Measurements from ENCODE around the gene CCDC68.

DNA sequence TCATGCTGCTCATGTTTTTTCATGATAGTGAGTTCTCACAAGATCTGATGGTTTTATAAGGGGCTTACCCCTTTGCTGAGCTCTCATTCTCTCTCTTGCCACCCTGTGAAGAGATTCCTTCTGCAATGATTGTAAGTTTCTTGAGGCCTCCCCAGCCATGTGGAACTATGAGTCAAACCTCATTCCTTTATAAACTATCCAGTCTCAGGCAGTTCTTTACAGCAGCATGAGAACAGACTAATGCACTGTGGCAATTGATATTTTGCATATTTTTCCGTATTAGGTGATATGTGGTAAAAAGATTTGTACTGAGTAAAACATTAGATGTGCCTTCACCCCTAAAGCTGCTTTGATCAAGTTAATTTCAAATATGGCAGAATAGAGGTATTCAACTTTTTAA is 82.2 kb downstream of the CCDC68 start:
- TF ChIP-seq, protein P1, sequence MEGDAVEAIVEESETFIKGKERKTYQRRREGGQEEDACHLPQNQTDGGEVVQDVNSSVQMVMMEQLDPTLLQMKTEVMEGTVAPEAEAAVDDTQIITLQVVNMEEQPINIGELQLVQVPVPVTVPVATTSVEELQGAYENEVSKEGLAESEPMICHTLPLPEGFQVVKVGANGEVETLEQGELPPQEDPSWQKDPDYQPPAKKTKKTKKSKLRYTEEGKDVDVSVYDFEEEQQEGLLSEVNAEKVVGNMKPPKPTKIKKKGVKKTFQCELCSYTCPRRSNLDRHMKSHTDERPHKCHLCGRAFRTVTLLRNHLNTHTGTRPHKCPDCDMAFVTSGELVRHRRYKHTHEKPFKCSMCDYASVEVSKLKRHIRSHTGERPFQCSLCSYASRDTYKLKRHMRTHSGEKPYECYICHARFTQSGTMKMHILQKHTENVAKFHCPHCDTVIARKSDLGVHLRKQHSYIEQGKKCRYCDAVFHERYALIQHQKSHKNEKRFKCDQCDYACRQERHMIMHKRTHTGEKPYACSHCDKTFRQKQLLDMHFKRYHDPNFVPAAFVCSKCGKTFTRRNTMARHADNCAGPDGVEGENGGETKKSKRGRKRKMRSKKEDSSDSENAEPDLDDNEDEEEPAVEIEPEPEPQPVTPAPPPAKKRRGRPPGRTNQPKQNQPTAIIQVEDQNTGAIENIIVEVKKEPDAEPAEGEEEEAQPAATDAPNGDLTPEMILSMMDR (IDR thresholded peaks at IDR 0.05): no peak
- TF ChIP-seq POLR2AphosphoS5 (IDR thresholded peaks at IDR 0.05) (no peak), POLR2A (IDR thresholded peaks at IDR 0.05) (no peak), EP300 (IDR thresholded peaks at IDR 0.05) (no peak)

Measured in upper lobe of left lung (tissue), 4 donors.